NB4 (cell line): Measurements from ENCODE around the gene APCDD1.

Source experiments
- CTCF ChIP-seq: IDR thresholded peaks from one replicate; pipeline ENCODE4 v1.5.1; 2012; ENCODE audit warnings: low read depth, low read length
- MAX ChIP-seq: IDR thresholded peaks from 2 replicates; pipeline ENCODE4 v1.6.1; 2011; ENCODE audit warnings: low read depth, low read length
- MYC ChIP-seq: IDR thresholded peaks from 2 replicates; pipeline ENCODE4 v1.6.1; 2011; ENCODE audit warnings: low read depth, low read length
- POLR2A ChIP-seq: IDR thresholded peaks from 2 replicates; pipeline ENCODE4 v1.6.1; 2011; ENCODE audit warnings: mild to moderate bottlenecking; ENCODE audit not compliant: insufficient read length; ENCODE audit errors: extremely low read depth

- TF ChIP-seq CTCF (no peak), POLR2A (no peak), MYC (no peak), MAX (no peak)
Measured at GRCh38 chr18:10455726-10456453, 1.5 kb downstream of the APCDD1 start.
